ENCODE data around the gene EXOC6B.

EXOC6B gene

DNA sequence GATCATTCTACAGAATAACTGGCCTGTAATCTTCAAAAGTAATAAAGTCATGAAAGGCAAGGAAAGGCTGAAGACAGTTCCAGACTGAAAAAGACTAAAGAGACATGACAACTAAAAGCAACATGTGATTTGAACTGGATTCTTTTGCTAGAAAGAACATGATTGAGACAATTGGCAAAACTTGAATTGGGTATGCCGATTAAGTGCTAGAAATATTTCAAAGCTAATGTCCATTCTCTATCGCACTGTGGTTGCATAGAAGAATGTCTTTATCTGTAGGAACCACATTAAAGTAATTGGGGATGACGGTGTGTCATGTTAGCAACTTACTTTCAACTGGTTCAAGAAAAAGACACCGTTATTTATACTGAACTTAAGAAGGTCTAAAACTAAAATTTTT, 98.5 kb downstream of the EXOC6B start:
- no peak for DNase-seq

- DNase-seq: no peak
These were observed 102.0 kb downstream of the EXOC6B start for GRCh38 chr2:72723769-72724370.

DNA sequence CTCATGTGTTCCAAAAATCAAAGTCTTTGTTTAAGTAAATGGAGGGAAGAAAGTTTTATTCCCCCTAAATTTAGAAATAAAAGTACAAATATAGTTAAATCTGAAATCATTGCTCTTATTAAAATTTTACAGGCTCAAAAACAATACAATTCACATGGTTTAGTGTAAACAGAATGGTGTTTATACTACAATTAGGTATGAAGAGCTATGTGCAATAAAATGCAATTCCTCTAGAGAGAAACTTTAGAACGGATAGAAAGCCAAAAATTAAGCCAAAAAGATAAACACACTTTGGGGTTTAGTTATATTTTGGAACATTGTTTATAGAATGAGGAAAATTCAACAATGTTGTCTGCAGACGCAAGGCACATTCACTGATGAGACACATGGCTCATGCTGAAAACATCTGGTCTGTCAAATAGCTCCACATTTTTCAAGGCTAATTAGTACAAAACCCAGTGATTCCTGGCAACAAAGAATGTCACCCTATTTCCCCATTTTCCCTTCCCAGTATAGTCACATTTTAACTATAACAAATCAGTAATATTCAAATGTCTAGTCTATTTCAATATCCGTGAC, 103.3 kb downstream of the EXOC6B start:
- DNase-seq: no peak

DNA sequence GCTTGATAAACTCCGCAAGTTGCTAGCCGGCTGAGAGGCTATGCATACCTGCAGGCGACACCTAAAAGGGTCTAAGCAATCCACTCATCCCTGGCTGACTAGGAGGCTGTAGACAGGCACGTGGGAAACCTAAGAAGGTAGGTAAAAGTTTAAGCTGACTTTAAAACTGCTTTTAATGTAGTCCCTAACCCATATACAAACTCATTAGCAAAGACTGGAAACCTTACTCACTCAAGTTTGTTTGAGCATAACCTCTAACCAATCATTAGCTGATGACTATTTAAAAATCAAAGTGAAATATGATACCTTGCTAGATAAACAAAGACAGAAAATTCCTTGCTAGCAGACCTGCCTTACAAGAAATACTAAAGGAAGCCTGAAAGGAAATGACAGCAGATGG, 106.4 kb downstream of the EXOC6B start:
- peak; percentile 5 for DNase-seq

- no peak for DNase-seq
These were observed 107.0 kb downstream of the EXOC6B start for GRCh38 chr2:72718876-72719275.

- DNase-seq: no peak
These were observed 109.2 kb downstream of the EXOC6B start for GRCh38 chr2:72716601-72717000.

GRCh38 chr2:72713857-72714256, 112.0 kb downstream of the EXOC6B start:
- DNase-seq: no peak

- no peak for DNase-seq
These were observed 112.9 kb downstream of the EXOC6B start for GRCh38 chr2:72712977-72713376.

DNA sequence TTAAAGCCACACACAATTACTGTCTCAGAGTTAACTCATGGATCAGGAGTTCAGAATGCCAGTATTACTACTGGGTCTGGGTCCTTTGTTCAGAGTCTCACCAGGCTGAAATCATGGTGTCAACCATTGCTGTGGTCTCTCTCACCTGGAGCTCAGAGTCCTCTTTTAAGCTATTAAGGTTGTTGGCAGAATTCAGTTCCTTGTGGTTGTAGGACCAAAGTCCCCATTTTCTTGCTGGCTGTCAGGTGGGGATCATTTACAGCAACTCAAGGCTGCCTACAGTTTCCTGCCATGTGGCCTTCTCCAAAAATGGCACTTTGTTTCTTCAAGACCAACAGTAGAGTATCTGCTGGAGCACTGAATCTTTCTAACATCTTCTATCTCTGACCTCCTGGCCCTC, 113.5 kb downstream of the EXOC6B start:
- no peak for DNase-seq

DNA sequence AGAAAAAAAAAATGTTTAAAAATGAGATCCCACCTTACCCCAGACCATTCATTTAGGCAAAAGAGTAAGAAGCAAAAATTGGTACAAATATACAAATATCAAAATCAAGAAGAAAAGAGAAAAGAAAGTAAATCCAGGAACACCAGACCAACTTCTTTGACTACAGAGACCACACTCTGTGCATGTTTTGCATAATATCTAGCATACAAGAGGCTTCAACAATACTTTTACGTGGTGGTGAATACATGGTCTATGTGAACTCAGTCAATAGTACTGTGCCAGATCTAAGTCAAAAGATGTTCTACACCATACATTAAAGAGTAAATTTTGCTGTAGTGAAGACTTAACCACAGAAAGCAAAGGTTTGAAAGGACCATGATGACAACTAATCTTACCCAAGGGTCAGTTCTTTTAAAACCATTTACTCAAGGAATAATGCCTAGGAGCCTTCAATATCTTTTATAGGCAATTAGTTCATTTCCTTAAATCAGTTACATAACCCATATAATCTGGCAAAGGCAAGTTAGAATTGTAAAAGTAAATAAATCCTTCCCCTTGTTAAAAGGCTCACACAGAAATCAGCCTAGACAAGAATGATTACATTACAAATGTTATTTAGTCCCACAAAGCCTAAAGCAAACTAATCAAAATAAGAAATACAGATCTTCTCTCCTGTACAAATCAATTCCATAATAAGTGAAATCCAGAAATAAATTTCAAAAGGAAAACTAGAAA, 115.2 kb downstream of the EXOC6B start:
- DNase-seq: no peak

GRCh38 chr2:72708236-72708635, 117.6 kb downstream of the EXOC6B start:
- no peak for DNase-seq

DNA sequence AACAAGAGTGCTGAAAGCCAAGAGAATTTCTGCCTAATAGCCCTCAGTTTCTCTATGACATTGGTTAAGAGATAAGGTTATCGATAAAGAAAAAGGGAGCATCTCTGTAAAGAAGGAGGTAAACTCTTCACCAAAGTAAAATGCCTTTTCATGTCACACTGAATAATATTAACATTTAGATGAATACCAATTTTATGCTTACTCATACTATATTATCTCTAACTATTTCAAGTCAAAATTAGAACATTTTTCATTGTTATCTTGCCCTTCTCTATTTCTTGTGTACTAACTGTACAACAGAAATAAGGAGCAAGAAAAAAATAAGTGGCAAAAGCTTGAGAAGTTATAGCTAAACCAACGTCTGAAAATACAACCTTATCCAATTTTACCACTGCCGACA, 127.5 kb downstream of the EXOC6B start:
- DNase-seq: no peak

GRCh38 chr2:72696559-72696958, 129.3 kb downstream of the EXOC6B start:
- DNase-seq: no peak

DNA sequence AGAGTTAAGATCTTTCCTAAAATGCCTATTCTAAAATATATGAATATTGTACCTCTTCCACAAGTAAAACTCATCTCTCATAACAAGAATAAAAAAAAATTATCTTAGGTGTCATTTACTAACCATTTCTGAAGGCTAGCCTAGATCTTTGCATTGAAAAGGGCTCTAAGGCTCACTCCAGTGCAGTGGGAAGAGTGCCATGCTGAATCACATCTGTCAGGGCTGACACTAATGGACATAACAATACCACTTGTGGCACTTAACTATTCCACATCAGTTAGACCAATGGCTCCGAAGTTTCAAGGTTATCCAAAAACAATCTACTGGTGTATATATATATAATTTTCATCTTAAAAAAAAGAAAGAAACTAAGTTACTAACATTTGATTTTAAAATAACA, 130.2 kb downstream of the EXOC6B start:
- DNase-seq: no peak

DNA sequence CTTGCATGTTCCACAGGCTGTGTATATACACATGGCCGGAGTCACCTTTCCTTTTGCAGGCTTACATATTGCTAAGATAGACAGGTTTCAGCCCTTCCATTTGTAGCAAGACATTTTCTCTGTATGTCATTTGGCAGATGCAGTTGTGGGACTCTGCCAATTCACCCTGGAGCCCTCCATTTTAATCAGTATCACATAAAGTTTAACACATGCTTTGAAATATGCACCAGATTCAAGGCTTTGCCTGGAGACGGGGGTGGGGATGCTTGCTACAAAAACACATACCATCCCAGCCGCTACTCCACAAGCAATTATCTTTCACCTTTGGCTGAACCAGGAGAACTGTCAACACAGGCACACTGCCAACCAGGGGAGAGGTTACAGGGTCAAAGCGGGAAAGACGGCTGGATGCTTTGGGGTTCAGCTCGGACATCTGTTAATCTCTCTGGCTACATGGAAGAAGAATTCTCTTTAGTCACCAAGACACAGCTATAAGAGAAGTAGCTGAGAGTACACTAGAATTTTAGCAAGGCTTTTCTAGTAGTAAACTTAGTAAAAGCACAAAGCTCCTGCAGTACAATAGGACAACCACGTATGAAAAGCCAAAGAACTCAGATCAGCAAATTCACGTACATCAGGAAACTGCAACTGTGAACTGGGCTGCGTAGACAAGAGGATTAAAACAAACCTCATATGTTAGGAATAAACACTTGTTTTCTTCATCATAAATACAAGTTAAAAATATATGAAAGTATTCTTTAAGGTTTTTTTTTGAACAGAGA, 130.9 kb downstream of the EXOC6B start:
- DNase-seq: peak; percentile 59

DNA sequence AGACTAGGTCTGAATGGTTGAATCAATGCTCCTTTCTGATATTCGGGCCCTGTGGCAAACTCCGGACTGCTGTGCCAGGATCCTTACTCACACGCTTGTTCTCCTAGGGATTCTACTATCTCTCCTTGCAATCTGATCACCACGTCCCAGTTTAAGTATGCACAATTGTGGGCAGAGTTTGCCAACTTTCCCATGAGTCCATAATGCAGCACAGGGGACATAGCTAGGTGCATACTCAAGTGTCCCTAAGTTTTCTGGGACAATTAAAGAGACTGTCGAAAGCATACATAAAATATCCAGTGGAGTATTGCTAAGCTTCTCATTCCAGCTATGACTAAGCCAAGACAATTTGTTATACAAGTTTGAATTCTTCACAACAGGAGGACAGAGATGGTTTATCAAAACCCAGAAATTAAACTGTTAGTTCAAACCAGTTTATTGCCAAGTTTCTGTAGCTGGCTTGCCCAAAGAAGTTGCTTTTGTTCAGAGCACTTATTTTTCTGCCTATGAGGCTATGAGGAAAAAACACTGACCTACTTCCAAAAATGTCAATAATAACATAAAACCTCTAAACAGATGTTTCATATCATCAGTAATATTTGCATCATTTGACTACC, 136.1 kb downstream of the EXOC6B start:
- no peak for DNase-seq

DNA sequence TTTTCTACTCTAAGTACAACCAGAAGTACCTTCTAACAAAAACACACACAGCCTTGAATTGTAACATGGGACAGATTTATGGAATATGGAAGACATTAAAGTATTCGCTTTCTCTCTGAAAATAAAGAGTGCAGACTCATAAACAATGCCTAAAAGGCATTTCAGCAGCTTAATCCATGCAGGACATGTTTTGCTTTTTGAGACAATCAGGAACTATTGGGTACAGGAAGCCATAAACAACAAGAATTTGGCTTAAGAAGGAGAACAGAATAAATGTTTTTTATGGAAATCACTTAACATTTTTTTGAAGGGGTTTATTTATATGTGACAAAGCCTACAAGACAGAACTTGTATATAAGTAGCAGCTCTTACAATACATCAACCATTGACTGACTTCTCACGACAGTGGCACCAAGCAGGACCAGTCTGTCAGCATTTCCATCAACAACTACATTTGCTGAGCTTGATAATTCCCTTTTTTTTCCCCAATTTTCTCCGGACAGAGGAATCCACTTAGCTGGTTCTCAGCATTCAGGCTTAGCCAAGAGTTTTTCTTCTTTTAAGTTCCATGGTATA, 140.1 kb downstream of the EXOC6B start:
- DNase-seq: no peak

DNA sequence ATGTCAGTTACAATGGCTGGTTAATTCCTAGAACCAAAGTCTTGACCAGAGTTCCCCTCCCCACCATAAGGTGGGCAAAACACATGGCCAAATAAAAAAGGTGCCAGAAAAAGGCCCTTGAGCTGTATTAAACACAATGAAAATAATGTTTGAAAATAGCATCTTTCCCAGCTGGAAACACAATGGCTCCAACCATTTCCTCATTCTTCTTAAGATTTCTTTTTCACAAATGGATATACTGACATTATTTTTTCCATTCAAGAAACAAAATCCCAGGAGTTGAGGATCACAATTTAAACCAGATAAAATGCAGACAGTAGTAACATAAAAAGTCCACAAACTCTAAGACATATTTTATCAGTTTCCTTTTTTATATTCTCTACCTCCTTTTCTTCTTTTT, 143.8 kb downstream of the EXOC6B start:
- DNase-seq: no peak

DNA sequence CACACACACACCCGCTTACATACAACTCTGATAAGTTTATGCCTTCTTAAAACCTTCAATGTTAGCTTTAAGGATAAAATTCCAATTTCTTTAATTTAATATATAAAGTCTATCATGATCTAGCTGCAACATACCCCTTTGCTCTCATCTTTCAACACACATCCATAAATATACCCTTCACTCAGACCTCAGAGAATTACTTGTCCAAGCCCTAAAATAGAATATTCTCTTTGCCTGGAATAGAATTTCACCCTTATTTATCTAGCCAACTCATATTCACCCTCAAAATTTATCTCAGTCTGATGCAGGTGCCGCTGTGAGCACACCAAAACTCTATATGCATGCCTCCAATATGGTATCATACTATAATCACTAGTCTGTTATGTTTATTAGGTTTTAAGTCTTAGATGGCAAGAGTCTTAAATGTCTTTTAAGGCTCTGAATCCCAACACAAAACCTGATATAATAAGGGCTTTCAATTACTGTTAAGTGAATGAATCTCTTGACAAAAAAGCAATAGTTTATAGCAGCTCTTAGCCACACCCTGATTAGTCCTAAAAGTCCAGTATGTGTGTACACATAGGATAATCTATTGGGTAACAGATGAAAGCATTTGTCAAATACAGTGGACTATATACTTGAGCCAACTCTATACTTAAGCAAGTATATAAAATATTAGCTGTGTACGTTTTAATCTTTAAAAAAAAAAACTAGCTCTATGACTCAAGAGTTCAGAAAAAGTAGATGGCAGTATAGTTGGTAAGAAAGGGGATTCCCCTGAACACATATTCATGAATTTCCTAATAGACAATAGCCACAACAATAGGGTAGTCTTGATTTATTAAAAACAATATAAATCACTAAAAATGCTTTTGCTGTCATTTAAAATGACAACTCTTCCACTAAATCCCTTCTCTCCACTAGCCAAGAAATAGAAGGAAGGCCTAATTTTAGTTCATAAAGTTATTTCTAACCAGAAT, 144.5 kb downstream of the EXOC6B start:
- no peak for DNase-seq

DNA sequence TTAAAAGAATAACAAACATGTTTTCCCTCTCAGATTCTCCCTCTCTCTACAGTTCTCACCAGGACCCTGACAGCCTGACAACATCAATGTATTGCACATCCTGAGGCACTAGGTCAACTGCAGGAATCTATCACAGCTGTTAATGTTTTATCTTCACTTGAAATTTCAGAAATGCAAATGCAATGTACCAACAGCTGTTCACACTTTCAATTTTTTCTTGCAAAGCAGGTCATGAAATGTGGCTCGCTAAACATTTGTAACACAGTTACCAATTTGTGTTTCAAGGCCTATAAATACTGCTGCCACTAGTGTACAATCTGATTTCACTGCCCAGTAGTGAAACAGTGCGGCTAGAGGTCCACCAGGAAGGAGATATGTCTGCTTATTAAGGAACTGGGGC, 147.8 kb downstream of the EXOC6B start:
- no peak for DNase-seq

DNA sequence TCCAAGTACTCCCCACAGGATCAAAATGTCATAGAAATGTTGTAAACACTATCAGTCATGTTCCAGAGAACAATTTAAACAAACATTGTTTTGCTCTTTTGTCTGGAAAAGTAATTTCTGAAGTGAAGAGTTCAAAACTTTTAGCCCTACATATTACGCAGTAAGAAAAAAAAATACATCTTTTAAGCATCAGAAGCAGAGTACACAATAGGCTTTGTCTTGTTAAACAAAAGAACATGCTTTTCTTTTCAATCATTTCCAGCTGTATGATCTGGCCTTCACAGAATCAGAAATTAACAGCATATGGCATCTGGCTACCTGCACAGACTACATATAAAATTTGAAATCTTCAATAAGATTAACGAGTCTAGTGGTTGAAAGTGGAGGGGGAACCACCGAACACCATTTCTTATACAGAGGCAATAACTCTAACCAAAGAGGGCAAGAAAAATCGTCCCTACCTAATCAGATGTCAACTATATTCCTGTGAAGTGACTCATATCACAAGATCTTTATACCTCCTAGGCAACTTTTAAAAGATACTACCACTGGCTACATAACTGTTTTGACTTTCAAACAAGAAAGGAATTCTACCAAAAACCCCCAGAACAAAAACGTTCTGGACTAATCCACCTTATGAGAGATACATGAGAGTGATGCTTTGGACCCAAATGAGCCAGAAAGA, 149.3 kb downstream of the EXOC6B start:
- no peak for DNase-seq

Measured in NCI-H146 (cell line).